HepG2 (cell line): ENCODE results near the gene FXR2. TPM values are rescaled to one million over a fixed set of nuclear protein-coding genes. Genes with fewer than 3 reads are reported as not detected.
A peak's percentile ranks its signal among the peaks of the same experiment; 100 is the strongest.

ENCODE experiments used
- CREM ChIP-seq, 2 experiments: sonication (generic) in 1 of 2; formaldehyde crosslinking in 1 of 2; IDR thresholded peaks; 2 replicates each; pipeline versions ENCODE4 v1.4.0 to v1.6.1; 2016 to 2020; ENCODE audit warnings: antibody characterized with exemption in 1 of 2, mild to moderate bottlenecking in 1 of 2, missing genetic modification reagents in 1 of 2
- EHMT2 ChIP-seq: fragments of 200-600 bp; sonication (generic); IDR thresholded peaks from 2 replicates; pipeline ENCODE4 v1.7.0; 2017; ENCODE audit warnings: antibody characterized with exemption, low read depth, low read length, borderline replicate concordance
- IRF2 ChIP-seq: IDR thresholded peaks from 2 replicates; pipeline ENCODE4 v1.6.1; 2018; ENCODE audit warnings: missing genetic modification reagents, missing compliant biosample characterization
- ONECUT2 ChIP-seq: sonication (generic); formaldehyde crosslinking; IDR thresholded peaks from 2 replicates; pipeline ENCODE4 v1.4.0; 2020; ENCODE audit warnings: missing genetic modification reagents
- RORA ChIP-seq: sonication (generic); formaldehyde crosslinking; IDR thresholded peaks from 2 replicates; pipeline ENCODE4 v1.5.0; 2020; ENCODE audit warnings: mild to moderate bottlenecking, missing genetic modification reagents, moderate library complexity
- SMYD3 ChIP-seq: sonication (generic); formaldehyde crosslinking; IDR thresholded peaks from 2 replicates; pipeline ENCODE4 v1.8.1; 2023; ENCODE audit warnings: mild to moderate bottlenecking, missing genetic modification reagents
- ZBTB38 ChIP-seq: sonication (generic); formaldehyde crosslinking; IDR thresholded peaks from 2 replicates; pipeline ENCODE4 v1.5.1; 2020; ENCODE audit warnings: mild to moderate bottlenecking, missing genetic modification reagents
- ZNF234 ChIP-seq: sonication (generic); formaldehyde crosslinking; conservative IDR thresholded peaks from 2 replicates; pipeline ENCODE4 v1.5.1; 2020; ENCODE audit warnings: mild to moderate bottlenecking, missing genetic modification reagents
- ZNF780A ChIP-seq: sonication (generic); formaldehyde crosslinking; IDR thresholded peaks from 2 replicates; pipeline ENCODE4 v1.8.0; 2022; ENCODE audit warnings: mild to moderate bottlenecking, missing genetic modification reagents, moderate library complexity
- ZNF816 ChIP-seq: sonication (generic); formaldehyde crosslinking; IDR thresholded peaks from 2 replicates; pipeline ENCODE4 v1.8.0; 2022; ENCODE audit warnings: missing genetic modification reagents, mild to moderate bottlenecking, borderline replicate concordance
- polyA plus RNA-seq, 8 experiments: library from polyadenylated mRNA; depleted of rRNA in 3 of 8; stranded (reverse) in 7 of 8; unstranded in 1 of 8; fragments of >200 nt; fragmentation: Illumina TruSeq in 4 of 8; extraction: Trizol in 4 of 8; gene quantifications; 2 replicates each; pipeline versions ENCODE4 v1.2.1 to v1.2.3, GENCODE V29; 2011 to 2016; ENCODE audit warnings: low read depth in 4 of 8, missing spikeins in 1 of 8, mixed read lengths in 1 of 8; ENCODE audit not compliant: insufficient read depth in 1 of 8
- total RNA-seq, 5 experiments: library from RNA; depleted of rRNA; stranded (reverse); fragments of >200 nt; fragmentation: Illumina TruSeq; extraction: Trizol; gene quantifications; 2 replicates each; pipeline ENCODE4 v1.2.3, GENCODE V29; 2016; ENCODE audit warnings: low read depth in 1 of 5
- TF ChIP-seq, protein P1 (sequence below): sonication (generic); formaldehyde crosslinking; IDR thresholded peaks from 2 replicates; pipeline ENCODE4 v1.5.0; 2020; ENCODE audit warnings: mild to moderate bottlenecking, missing genetic modification reagents, borderline replicate concordance
- TF ChIP-seq, protein P2 (sequence below): sonication (generic); formaldehyde crosslinking; IDR thresholded peaks from 2 replicates; pipeline ENCODE4; 2020; ENCODE audit warnings: missing genetic modification reagents, mild to moderate bottlenecking, borderline replicate concordance
- TF ChIP-seq, protein P3 (sequence below): IDR thresholded peaks from 2 replicates; pipeline ENCODE4 v1.6.1; 2018; ENCODE audit warnings: missing genetic modification reagents
- TF ChIP-seq, protein P4 (sequence below): sonication (generic); formaldehyde crosslinking; IDR thresholded peaks from 2 replicates; pipeline ENCODE4 v1.4.0; 2020; ENCODE audit warnings: mild to moderate bottlenecking, missing genetic modification reagents

FXR2 gene
- total and polyA plus RNA-seq, 2 of the 13 experiments (the other 11 are each of a cell fraction or from before 2014, with no cell fraction given), result 20.9 to 24.4 TPM

DNA sequence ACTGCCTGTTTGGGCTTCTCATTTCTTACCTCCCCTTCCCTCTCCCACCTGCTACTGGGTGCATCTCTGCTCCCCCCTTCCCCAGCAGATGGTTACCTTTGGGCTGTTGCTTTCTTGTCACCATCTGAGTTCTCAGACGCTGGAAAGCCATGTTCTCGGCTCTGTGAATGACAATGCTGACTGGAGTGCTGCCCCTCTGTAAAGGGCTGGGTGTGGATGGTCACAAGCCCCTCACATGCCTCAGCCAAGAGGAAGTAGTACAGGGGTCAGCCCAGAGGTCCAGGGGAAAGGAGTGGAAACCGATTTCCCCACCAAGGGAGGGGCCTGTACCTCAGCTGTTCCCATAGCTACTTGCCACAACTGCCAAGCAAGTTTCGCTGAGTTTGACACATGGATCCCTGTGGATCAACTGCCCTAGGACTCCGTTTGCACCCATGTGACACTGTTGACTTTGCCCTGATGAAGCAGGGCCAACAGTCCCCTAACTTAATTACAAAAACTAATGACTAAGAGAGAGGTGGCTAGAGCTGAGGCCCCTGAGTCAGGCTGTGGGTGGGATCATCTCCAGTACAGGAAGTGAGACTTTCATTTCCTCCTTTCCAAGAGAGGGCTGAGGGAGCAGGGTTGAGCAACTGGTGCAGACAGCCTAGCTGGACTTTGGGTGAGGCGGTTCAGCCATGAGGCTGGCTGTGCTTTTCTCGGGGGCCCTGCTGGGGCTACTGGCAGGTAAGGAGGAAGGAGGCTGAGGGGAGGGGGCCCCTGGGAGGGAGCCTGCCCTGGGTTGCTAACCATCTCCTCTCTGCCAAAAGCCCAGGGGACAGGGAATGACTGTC is 35.5 kb downstream of the FXR2 start, which contains the start of gene CD68 (continued):
- TF ChIP-seq, protein P1, sequence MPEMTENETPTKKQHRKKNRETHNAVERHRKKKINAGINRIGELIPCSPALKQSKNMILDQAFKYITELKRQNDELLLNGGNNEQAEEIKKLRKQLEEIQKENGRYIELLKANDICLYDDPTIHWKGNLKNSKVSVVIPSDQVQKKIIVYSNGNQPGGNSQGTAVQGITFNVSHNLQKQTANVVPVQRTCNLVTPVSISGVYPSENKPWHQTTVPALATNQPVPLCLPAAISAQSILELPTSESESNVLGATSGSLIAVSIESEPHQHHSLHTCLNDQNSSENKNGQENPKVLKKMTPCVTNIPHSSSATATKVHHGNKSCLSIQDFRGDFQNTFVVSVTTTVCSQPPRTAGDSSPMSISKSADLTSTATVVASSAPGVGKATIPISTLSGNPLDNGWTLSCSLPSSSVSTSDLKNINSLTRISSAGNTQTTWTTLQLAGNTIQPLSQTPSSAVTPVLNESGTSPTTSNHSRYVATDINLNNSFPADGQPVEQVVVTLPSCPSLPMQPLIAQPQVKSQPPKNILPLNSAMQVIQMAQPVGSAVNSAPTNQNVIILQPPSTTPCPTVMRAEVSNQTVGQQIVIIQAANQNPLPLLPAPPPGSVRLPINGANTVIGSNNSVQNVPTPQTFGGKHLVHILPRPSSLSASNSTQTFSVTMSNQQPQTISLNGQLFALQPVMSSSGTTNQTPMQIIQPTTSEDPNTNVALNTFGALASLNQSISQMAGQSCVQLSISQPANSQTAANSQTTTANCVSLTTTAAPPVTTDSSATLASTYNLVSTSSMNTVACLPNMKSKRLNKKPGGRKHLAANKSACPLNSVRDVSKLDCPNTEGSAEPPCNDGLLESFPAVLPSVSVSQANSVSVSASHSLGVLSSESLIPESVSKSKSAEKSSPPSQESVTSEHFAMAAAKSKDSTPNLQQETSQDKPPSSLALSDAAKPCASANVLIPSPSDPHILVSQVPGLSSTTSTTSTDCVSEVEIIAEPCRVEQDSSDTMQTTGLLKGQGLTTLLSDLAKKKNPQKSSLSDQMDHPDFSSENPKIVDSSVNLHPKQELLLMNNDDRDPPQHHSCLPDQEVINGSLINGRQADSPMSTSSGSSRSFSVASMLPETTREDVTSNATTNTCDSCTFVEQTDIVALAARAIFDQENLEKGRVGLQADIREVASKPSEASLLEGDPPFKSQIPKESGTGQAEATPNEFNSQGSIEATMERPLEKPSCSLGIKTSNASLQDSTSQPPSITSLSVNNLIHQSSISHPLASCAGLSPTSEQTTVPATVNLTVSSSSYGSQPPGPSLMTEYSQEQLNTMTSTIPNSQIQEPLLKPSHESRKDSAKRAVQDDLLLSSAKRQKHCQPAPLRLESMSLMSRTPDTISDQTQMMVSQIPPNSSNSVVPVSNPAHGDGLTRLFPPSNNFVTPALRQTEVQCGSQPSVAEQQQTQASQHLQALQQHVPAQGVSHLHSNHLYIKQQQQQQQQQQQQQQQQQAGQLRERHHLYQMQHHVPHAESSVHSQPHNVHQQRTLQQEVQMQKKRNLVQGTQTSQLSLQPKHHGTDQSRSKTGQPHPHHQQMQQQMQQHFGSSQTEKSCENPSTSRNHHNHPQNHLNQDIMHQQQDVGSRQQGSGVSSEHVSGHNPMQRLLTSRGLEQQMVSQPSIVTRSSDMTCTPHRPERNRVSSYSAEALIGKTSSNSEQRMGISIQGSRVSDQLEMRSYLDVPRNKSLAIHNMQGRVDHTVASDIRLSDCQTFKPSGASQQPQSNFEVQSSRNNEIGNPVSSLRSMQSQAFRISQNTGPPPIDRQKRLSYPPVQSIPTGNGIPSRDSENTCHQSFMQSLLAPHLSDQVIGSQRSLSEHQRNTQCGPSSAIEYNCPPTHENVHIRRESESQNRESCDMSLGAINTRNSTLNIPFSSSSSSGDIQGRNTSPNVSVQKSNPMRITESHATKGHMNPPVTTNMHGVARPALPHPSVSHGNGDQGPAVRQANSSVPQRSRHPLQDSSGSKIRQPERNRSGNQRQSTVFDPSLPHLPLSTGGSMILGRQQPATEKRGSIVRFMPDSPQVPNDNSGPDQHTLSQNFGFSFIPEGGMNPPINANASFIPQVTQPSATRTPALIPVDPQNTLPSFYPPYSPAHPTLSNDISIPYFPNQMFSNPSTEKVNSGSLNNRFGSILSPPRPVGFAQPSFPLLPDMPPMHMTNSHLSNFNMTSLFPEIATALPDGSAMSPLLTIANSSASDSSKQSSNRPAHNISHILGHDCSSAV (CRISPR knock-in tag), result no peak
- TF ChIP-seq, protein P2, sequence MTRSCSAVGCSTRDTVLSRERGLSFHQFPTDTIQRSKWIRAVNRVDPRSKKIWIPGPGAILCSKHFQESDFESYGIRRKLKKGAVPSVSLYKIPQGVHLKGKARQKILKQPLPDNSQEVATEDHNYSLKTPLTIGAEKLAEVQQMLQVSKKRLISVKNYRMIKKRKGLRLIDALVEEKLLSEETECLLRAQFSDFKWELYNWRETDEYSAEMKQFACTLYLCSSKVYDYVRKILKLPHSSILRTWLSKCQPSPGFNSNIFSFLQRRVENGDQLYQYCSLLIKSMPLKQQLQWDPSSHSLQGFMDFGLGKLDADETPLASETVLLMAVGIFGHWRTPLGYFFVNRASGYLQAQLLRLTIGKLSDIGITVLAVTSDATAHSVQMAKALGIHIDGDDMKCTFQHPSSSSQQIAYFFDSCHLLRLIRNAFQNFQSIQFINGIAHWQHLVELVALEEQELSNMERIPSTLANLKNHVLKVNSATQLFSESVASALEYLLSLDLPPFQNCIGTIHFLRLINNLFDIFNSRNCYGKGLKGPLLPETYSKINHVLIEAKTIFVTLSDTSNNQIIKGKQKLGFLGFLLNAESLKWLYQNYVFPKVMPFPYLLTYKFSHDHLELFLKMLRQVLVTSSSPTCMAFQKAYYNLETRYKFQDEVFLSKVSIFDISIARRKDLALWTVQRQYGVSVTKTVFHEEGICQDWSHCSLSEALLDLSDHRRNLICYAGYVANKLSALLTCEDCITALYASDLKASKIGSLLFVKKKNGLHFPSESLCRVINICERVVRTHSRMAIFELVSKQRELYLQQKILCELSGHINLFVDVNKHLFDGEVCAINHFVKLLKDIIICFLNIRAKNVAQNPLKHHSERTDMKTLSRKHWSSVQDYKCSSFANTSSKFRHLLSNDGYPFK (CRISPR knock-in tag), result peak; percentile 11; the same call in 1 of the 2 replicates
- TF ChIP-seq EHMT2 (no peak), ZNF780A (CRISPR knock-in tag) (peak; percentile 57; the same call in 1 of the 2 replicates), ZNF234 (CRISPR knock-in tag) (no peak), IRF2 (CRISPR knock-in tag) (peak; percentile 75), CREM (IDR thresholded peaks at IDR 0.05) (no peak; the same call in 1 of the 2 replicates), CREM (CRISPR knock-in tag; IDR thresholded peaks at IDR 0.05) (no peak), ZBTB38 (peak; percentile 9; the same call in 1 of the 2 replicates), ZNF816 (no peak; the same call in 1 of the 2 replicates), ONECUT2 (no peak), RORA (CRISPR knock-in tag) (no peak), SMYD3 (CRISPR knock-in tag) (no peak; the same call in 1 of the 2 replicates)
- TF ChIP-seq, protein P3, sequence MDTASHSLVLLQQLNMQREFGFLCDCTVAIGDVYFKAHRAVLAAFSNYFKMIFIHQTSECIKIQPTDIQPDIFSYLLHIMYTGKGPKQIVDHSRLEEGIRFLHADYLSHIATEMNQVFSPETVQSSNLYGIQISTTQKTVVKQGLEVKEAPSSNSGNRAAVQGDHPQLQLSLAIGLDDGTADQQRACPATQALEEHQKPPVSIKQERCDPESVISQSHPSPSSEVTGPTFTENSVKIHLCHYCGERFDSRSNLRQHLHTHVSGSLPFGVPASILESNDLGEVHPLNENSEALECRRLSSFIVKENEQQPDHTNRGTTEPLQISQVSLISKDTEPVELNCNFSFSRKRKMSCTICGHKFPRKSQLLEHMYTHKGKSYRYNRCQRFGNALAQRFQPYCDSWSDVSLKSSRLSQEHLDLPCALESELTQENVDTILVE (CRISPR knock-in tag), result peak; percentile 87; the same call in 1 of the 2 replicates
- TF ChIP-seq, protein P4, sequence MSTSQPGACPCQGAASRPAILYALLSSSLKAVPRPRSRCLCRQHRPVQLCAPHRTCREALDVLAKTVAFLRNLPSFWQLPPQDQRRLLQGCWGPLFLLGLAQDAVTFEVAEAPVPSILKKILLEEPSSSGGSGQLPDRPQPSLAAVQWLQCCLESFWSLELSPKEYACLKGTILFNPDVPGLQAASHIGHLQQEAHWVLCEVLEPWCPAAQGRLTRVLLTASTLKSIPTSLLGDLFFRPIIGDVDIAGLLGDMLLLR (CRISPR knock-in tag), result peak; percentile 61; the same call in 1 of the 2 replicates
